Kidney (tissue), 14 donors: ENCODE data around the gene VSTM2L. TPM values are rescaled to one million over a fixed set of nuclear protein-coding genes. Genes with fewer than 3 reads are reported as not detected.

Source experiments
- DNase-seq, 5 donors: peaks; one replicate each; pipeline ENCODE4 v3.0.0-alpha.2; 2013 to 2020
- FAIRE-seq: peaks from 2 replicates; lab custom pipeline; 2012; peaks lifted over from hg19 to GRCh38; lab: Jason Lieb, UNC
- H3K27ac ChIP-seq, 2 donors: one replicate each; pipeline ENCODE4 v1.7.0; 2013; ENCODE audit warnings: low read depth in 2 of 2, low read length in 2 of 2, inconsistent platforms in 1 of 2
- H3K27me3 ChIP-seq: one replicate; pipeline ENCODE4 v1.7.1; 2013; ENCODE audit warnings: low read length, inconsistent platforms; ENCODE audit not compliant: control insufficient read depth, insufficient read depth
- H3K36me3 ChIP-seq, 3 donors: one replicate each; pipeline versions ENCODE4 v1.7.0 to v1.7.1; 2013; ENCODE audit warnings: low read length in 3 of 3, control low read depth in 1 of 3, inconsistent platforms in 1 of 3; ENCODE audit not compliant: insufficient read depth in 3 of 3, control insufficient read depth in 2 of 3
- H3K4me1 ChIP-seq, 3 donors: one replicate each; pipeline versions ENCODE4 v1.7.0 to v1.7.1; 2013; ENCODE audit warnings: low read length in 3 of 3, inconsistent platforms in 1 of 3, low read depth in 1 of 3; ENCODE audit not compliant: control insufficient read depth in 2 of 3, insufficient read depth in 2 of 3
- H3K4me3 ChIP-seq, 3 donors: one replicate each; pipeline versions ENCODE4 v1.7.0 to v1.8.1; 2013; ENCODE audit warnings: low read length in 3 of 3, control low read depth in 1 of 3, inconsistent platforms in 1 of 3
- H3K9ac ChIP-seq, 3 donors: one replicate each; pipeline versions ENCODE4 v1.7.0 to v1.7.1; 2013; ENCODE audit warnings: low read length in 3 of 3, control low read depth in 1 of 3, inconsistent platforms in 1 of 3
- H3K9me3 ChIP-seq, 3 donors: one replicate each; pipeline versions ENCODE4 v1.7.0 to v1.7.1; 2013; ENCODE audit warnings: low read length in 3 of 3, control low read depth in 1 of 3, inconsistent platforms in 1 of 3; ENCODE audit not compliant: control insufficient read depth in 2 of 3, insufficient read depth in 1 of 3
- intact Hi-C: fragments of 100-400 bp; cut with DNase I; formaldehyde crosslinking; loops from one replicate; pipeline ENCODE4 v1.11.1; 2022
- polyA plus RNA-seq: library from polyadenylated mRNA; stranded (reverse); fragments of 350-450 nt; fragmentation: Illumina TruSeq; extraction: RNeasy Lipid Tissue Mini Kit (QIAGEN cat#74804); gene quantifications from one replicate; pipeline ENCODE4 v1.2.3, GENCODE V29; 2014; ENCODE audit warnings: low read depth, low replicate concordance; ENCODE audit not compliant: insufficient read depth
- total RNA-seq: library from RNA; stranded (reverse); fragmentation: NEBNext Ultra II Directional; extraction: Animal tissue kit (Norgen Biotek cat#: 25700); gene quantifications from one replicate; pipeline ENCODE4 v1.2.1, GENCODE V29; 2021
- TF ChIP-seq, protein P1 (sequence below): IDR thresholded peaks from 3 replicates; pipeline ENCODE4 v1.5.1; 2012; ENCODE audit warnings: mild to moderate bottlenecking, moderate library complexity, borderline replicate concordance; ENCODE audit not compliant: insufficient read depth; ENCODE audit errors: extremely low read depth
- donor health status: control.
- donor health status: control.
- donor health status: control.
- donor health status: control.
- donor health status: control.
- donor health status: DM: yes; HTN: yes; CAD: no.
- donor health status: Normal renal cell carcinoma (clear cell type).

The VSTM2L gene
- total and polyA plus RNA-seq, 2 donors from 2014 or later = 2.8 to 4.1 TPM

DNA sequence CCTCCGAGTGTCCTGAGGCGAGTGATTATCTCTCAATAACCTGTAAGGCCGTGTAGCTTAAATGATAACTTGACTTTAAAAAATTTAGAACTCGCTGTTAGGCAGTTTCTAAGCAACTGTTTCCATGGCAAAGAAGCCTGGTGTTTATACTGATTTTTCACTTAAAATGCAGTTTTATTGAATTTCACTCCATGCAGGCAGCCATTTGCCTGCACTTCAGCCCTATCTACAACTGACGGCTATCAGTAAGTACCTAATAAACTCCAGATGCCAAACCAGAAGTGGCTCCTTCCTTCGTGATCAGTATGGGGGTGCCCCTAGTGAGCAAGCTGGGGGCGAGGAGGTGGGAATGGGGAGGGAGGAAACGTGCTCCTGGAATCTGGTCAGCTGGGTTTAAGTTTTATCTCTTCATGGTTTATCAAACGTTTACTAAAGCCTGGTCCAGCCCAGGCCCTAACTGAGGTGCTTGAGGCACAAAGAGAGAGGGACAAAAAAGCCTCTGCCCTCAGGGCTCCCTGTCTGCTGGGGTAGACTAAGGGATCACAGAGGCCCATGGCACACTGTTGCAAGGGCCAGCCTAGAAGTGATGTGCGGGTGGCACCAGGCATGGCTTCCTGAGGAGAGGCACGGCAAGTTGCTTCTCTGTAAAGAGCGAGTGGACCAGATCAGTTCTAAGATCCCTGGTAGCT lies 84.8 kb downstream of the VSTM2L start:
- TF ChIP-seq, protein P1, sequence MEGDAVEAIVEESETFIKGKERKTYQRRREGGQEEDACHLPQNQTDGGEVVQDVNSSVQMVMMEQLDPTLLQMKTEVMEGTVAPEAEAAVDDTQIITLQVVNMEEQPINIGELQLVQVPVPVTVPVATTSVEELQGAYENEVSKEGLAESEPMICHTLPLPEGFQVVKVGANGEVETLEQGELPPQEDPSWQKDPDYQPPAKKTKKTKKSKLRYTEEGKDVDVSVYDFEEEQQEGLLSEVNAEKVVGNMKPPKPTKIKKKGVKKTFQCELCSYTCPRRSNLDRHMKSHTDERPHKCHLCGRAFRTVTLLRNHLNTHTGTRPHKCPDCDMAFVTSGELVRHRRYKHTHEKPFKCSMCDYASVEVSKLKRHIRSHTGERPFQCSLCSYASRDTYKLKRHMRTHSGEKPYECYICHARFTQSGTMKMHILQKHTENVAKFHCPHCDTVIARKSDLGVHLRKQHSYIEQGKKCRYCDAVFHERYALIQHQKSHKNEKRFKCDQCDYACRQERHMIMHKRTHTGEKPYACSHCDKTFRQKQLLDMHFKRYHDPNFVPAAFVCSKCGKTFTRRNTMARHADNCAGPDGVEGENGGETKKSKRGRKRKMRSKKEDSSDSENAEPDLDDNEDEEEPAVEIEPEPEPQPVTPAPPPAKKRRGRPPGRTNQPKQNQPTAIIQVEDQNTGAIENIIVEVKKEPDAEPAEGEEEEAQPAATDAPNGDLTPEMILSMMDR = no peak
- DNase-seq (no peak), FAIRE-seq (no peak)
- H3K4me1 ChIP-seq = peaks cover 0 to 14% (median 12%) of the 10 kb centered on the region in 3 donors
- no peak overlapping the region for H3K9ac ChIP-seq
- H3K27me3 ChIP-seq = no peaks in the 10 kb centered on the region
- no peaks in the 10 kb centered on the region for H3K9me3 ChIP-seq
- H3K4me3 ChIP-seq = no peak overlapping the region
- H3K36me3 ChIP-seq = peaks cover 0 to 8% (median 0%) of the 10 kb centered on the region in 3 donors
- intact Hi-C loops = no loop called here
- peak overlapping the region in 1 of 2 donors; percentile 10 for H3K27ac ChIP-seq

DNA sequence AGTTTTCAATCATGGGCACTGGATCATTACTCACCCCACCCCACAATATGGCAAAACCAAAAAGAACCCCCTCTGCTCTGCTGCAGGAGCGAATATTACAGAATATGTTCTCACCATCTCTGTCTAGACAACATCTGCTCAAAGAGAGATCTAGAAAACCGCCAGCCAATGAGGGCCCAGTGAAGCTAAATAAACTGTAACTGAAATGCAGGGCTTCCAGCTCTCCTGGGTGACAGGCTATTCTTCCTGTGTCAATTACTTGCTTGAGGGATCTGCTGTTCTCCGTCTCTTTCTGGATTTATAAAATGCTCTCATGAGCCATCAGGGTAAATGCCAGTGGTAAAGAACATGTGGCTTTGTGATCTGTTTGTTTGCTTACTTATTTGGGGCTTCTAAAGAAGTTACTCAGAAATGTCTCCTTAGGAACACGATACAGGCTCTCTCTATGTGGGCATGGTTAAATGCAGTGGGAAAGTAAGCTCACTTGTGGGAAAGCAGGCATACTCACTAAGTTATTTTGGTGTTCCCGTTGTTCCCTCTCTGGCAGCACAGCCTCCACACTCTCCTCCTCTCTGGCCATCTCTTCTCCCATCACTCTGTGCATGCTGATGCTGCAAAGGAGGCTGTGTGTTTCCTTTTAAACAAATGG lies 85.5 kb downstream of the VSTM2L start:
- no peak for DNase-seq
- Histone ChIP-seq H3K27ac (no peak overlapping the region), H3K27me3 (no peaks in the 10 kb centered on the region), H3K4me1 (peaks cover 0 to 14% (median 13%) of the 10 kb centered on the region in 3 donors), H3K9me3 (no peaks in the 10 kb centered on the region), H3K9ac (no peak overlapping the region), H3K4me3 (no peak overlapping the region), H3K36me3 (peaks cover 0 to 8% (median 0%) of the 10 kb centered on the region in 3 donors)
- FAIRE-seq = no peak
- TF ChIP-seq, protein P1 = no peak
- intact Hi-C loops = no loop called here

DNA sequence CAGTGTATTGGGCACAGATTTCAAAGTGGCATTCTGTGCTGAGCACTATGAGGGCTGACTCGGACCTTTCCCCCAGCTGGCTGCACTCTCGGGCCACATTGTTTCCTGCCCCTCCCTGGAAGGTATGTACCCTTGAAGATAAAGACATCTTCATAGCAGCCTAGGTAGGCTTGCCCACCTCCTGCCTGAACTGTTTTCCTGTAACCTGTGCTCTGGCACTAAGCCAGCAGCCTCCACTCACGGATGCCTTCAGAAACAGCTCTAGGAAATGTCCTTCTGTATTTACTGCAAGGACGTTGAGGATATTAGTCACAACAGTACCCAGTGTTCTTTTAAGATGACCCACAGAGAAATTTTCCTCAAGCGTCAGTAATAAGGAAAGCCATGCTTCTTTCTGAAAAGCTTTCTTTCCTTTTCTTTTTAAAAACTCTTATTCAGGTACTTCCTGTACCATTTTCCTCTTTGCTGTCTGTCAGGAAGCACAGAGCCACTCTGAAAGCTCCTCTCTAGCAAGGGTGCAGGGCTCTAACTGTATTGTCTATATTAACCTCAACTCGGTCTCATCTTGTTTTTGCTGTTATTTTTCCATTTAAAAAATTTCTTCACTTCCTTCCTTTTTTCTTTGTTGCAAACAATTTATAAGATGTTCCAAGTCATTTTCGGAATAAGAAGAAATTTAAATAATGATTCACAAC lies 86.8 kb downstream of the VSTM2L start:
- intact Hi-C loops = no loop called here
- TF ChIP-seq, protein P1 = no peak
- Histone ChIP-seq H3K4me3 (no peak overlapping the region), H3K27ac (peak overlapping the region in 1 of 2 donors; percentile 26), H3K9ac (no peak overlapping the region), H3K9me3 (no peaks in the 10 kb centered on the region), H3K36me3 (peaks cover 0 to 15% (median 2%) of the 10 kb centered on the region in 3 donors), H3K4me1 (peaks cover 0 to 10% (median 9%) of the 10 kb centered on the region in 3 donors), H3K27me3 (no peaks in the 10 kb centered on the region)
- no peak for FAIRE-seq
- DNase-seq = peak in 1 of 5 donors; percentile 79
